ENCODE measurements around the gene DAB2IP.

The DAB2IP gene

DNA sequence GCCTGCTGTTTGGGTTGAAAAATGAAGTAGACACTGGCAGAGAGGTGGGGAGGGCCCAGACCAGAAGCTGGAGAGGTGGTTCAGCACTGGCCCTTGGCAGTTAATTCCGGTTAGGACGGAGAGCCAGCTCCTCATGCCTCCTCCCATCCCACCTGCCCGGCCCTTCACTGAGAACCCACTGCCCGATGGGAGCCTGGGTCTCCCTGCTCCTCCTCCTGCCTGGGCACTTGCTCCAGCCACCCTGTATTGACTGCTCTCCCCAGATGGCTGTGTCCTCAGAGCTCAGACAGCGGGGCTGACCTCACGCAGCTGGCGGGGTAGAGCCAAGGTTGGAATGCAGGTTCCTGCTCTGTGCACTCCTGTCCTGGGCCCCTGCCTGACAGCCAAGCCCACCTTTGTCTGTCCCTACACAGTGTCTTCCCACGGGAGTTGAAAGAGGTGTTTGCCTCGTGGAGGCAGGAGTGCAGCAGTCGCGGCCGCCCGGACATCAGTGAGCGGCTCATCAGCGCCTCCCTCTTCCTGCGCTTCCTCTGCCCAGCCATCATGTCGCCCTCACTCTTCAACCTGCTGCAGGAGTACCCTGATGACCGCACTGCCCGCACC is 114.7 kb downstream of the DAB2IP start:
- DNase-seq = no peak

DNA sequence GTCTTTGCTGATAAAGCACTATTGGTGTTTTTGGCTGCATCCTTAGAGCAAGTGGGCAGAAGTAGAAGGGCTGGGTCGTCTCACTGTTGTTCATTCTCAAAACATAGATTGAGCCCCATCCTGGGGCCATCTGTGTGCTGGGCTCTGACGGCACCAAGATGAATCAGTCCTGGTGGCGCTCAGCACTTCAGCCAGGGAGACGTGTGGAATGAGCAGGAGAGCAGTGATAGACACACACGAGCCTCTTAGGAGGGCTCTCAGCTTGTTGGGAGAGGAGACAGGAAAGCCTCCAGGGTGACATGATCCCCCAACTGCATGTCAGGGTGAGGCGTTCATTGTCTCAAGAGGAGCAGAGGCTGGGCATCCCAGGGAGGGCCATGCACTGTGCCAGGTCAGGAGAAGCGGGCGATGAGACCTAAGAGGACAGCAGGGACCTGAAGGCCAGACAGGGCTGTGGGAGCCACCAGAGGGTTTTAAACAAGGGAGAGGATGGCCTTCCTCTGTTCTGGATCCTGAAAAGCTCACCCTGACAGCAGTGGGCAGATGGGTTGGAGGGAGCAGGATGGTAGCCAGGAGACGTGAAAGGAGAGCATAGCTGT is 115.8 kb downstream of the DAB2IP start:
- no peak for DNase-seq

- DNase-seq = no peak
Observed at GRCh38 chr9:121768416-121769015, 117.1 kb downstream of the DAB2IP start.

DNA sequence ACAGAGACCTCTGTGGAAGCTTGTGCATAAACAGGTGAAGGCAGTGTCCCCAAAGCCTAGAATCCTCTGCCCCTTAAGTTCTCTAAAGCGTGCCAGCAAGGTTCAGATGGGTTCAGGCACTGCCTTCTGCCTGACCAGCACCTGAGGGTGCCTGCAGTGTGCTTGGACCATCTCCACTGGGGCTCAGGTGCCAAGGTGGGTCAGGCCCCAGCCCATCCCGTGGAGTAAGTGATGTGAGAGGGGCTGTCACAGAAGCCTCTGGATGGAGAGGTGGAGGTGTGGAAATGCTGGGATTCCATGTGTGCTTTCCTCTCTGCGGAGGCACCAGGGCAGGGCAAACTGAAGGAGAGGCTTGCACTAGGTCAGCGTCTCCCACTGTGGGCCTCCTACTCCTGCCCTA is 118.5 kb downstream of the DAB2IP start:
- no peak for DNase-seq

DNA sequence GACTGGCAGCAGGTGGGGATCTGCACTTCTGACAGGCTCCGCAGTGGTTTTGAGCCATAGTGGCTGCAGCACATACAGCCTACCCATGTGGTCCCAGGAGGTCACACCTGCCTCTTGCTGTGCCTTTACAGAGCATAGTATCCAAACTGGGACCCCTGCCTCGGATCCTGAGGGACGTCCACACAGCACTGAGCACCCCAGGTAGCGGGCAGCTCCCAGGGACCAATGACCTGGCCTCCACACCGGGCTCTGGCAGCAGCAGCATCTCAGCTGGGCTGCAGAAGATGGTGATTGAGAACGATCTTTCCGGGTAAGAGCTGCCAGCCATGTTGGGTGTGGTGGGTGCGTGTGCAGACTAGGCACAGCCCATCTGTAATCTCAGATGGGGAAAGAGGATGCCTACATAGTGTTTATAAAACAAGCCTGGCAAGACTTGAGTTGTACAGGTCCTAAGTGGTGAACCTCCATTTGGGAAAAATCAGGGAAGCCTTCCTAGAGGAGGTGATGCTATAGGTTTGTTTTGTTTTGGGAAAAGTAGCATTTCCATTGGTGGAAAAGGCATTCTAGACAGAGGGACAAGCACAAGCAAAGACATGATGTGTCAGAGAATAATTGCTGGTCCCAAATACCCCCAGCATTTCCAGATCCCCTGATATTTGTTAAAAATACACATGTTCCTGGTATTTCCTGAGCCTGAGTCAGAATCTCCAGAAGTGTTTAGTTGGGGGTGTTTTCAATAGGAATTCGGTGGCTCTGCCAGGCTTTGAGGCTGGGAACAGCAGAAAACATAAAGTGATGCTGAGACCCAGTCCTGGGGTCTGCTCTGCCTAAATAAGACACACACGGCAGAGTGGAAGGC is 119.2 kb downstream of the DAB2IP start:
- DNase-seq = no peak

GRCh38 chr9:121771418-121771817 is 120.0 kb downstream of the DAB2IP start:
- DNase-seq = no peak

- DNase-seq = no peak
Observed at GRCh38 chr9:121771851-121772599, 120.6 kb downstream of the DAB2IP start.

DNA sequence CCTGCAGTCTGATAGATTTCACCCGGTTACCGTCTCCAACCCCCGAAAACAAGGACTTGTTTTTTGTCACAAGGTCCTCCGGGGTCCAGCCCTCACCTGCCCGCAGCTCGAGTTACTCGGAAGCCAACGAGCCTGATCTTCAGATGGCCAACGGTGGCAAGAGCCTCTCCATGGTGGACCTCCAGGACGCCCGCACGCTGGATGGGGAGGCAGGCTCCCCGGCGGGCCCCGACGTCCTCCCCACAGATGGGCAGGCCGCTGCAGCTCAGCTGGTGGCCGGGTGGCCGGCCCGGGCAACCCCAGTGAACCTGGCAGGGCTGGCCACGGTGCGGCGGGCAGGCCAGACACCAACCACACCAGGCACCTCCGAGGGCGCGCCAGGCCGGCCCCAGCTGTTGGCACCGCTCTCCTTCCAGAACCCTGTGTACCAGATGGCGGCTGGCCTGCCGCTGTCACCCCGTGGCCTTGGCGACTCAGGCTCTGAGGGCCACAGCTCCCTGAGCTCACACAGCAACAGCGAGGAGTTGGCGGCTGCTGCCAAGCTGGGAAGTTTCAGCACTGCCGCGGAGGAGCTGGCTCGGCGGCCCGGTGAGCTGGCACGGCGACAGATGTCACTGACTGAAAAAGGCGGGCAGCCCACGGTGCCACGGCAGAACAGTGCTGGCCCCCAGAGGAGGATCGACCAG is 121.3 kb downstream of the DAB2IP start:
- DNase-seq = no peak

- DNase-seq = no peak
Observed at GRCh38 chr9:121773286-121773953, 122.0 kb downstream of the DAB2IP start.

GRCh38 chr9:121773954-121774714 is 122.7 kb downstream of the DAB2IP start:
- DNase-seq = no peak

DNA sequence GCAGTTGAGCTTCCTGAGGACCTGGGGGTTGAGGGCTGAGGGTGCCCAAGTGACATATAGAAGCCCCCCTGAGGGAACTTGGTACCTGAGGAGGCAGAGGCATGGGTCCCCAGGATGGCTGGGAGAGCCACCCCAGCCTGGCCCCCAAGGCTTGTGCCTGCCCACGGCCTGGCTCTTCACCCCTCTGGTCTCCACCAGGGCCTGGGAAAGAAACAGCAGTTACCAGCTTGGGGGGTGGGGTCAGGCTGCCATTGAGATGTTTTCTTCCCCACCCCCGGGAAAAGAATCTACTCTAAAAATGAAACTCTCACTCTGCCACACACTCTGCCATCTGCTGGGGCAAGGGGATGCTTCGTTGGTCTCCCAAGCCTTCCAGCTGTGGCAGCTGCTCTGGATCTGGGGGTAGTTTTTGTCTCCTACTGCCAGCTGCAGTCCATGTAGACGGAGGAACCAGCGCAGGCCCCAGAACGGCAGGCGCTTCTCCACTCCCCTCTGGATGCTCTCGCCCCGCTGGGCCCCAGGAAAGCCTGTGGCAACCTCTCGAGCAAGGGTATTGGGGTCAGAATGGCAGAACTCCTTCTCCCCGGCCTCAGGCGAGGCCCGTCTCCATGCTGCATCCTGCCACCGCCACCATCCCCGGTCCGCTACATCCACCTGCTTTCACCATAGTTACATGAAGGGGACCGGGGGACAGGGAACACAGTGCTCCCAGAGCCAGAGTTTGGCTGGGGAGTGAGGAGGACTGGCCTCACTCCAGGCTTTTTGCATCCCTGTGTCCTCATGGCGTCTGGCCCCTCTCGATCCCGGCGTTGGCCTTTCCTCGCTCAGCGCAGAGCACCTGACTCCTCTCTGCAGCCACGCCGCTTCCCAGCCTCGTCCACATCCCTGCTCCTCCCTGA is 123.5 kb downstream of the DAB2IP start:
- DNase-seq = no peak

GRCh38 chr9:121776001-121776738 is 124.7 kb downstream of the DAB2IP start:
- no peak for DNase-seq

- no peak for DNase-seq
Observed at GRCh38 chr9:121776739-121777637, 125.6 kb downstream of the DAB2IP start.

- DNase-seq = no peak
Observed at GRCh38 chr9:121778252-121779225, 127.1 kb downstream of the DAB2IP start.

DNA sequence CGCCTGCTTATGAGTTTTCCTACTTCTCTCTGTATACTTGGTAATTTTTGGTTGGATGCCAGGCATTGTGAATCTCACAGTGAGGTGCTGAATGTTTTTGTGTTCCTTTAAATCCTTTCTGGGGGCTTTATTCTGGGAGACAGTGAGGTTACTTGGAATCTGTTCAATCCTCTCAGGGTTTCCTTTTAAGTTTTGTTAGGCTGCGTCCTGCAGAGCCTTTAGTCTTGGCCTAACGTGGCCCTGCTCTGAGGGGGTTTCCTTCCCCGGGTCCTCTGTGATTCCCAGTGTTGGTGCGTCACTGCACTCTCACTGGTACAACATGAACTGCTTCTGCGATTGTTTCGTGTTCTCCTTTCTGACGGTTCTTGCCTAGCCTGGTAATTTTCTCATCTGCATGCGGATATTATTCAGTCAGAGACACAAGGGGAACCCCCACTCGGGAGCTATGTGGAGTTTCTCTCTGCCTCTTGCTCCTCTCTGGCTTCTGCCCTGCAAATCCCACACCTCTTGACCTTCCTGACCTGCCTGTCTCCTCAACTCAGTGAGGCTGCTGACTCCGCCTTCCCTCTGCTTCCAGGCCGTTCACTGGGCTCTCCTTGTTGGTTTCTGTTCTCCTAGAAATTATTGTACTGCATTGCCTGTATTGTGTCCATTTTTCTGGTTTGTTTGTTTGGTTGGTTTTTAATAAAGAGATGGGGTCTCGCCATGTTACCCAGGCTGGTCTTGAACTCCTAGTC is 128.1 kb downstream of the DAB2IP start:
- DNase-seq = no peak
